Stimulated activated CD8-positive, alpha-beta memory T cell treated with anti-CD3 and anti-CD28 coated beads, Interleukin-7, amount 100 ng/mL, for 4 hours (primary cell): ENCODE results near the gene LRRC4C.

Experiments
- DNase-seq, 2 donors: peaks; one replicate each; pipeline ENCODE4 v3.0.0-alpha.2; 2020; ENCODE audit warnings: low read depth in 2 of 2

LRRC4C gene

DNA sequence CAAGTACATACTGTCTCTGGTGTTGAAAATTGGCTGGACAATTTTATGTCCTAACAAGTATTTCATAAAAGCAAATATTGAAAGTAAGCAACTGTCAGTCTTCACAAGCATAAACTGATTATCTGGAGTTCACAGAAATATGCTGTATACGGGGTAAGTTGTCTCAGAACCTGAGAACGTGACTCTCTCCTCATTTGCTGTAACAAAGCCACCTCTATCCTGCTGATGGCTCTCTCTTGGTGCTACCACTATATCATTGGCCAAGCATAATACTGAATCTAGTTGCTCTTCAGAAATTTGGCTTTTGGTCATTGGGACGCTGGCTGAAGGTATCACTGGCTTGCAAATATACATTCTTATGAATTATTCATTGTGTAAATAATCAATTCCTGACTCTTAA, 1078.0 kb downstream of the LRRC4C start:
- no peak for DNase-seq

DNA sequence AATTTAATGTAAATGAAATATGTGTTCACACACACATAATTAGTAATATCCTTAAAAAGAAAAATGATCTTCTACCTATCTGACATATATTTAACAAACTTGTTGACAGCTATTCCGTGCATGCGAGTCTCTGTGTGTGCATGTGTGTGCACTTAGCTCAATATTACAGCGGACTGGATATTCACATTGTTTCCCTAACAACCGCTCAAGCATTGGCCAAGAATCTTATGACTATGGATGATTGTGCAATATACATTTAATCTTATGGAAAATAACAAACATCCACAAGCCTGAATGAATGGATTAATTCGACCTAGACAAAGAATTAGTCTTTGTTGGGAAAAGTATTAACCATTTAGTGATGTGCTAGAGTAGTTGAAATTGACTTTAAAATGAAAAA, 1078.6 kb downstream of the LRRC4C start:
- no peak for DNase-seq

DNA sequence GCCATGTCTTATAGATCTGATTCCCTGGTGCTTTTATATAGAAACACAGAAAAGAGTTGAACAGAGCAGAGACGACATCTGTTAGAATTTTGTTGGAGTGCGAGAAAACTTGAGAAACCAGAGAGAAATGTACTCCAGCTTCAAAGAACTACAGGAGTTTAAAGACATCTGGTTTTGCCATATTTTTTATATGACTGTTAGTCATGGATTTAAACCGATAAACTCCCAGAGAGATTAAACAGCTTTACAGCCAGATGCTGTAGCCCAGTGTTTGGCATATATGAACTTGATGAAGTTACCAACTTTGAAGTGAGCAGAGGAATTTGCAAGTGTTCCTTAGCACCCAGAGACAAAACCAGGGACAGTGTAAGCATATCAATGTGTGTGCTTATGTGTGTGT, 1083.1 kb downstream of the LRRC4C start:
- DNase-seq: no peak

GRCh38 chr11:40370821-40371616, 1088.4 kb downstream of the LRRC4C start:
- no peak for DNase-seq

- DNase-seq: no peak
Measured at GRCh38 chr11:40360206-40360798, 1099.2 kb downstream of the LRRC4C start.

DNA sequence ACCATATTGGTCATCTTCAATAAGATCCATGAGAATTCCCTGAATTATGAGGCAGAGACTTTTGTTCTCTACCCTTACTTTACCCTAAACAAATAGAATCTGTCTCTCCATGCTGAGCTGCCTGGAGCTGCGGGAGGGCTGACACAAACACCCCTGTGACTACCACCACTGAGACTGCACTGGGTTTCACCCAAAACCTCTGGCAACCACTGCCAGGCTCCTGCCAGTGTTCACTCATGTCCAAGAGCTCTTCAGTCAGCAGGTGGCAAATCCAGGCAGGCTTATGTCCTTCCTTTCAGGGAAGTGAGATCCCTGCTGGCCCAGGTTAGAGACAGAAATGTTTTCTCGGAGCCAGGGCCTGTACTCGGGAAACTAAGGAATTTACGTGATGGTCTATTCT, 1105.3 kb downstream of the LRRC4C start:
- DNase-seq: no peak

DNA sequence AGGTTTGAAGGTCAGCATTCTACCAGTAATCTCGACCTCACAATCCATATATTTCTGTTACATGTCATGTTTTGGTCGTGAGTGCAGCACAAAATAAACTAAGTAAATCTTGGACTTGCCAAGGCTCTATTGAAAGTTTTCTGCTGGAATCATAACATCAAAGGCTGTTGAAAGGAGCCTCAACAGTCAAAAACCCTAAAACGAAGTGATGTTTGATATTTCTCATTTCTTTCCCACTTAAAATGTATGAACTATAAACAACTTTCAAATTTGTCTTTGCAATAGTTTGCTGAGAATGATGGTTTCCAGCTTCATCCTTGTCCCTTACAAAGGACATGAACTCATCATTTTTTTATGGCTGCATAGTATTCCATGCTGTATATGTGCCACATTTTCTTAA, 1118.5 kb downstream of the LRRC4C start:
- DNase-seq: no peak

- DNase-seq: no peak
Measured at GRCh38 chr11:40338739-40339138, 1120.7 kb downstream of the LRRC4C start.

GRCh38 chr11:40338062-40338461, 1121.4 kb downstream of the LRRC4C start:
- no peak for DNase-seq

DNA sequence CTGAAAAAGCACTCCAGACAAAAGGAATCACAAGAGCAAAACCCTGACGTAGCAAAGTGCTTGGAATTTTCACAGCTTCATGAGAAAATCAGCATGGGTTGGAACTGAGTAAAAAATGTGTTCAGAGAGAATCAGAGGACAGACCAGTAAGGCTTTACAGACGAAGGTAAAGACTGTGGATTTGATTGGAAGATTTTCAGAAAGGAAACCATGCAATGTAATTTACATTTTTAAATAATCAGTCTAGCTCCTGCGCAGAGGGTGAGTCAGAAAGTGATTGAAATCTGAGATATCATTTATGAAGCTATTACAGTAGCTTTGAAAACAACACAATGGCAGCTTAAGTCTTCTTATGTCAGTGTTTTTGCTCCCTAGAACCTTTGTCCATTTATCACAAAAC, 1122.3 kb downstream of the LRRC4C start:
- DNase-seq: no peak

DNA sequence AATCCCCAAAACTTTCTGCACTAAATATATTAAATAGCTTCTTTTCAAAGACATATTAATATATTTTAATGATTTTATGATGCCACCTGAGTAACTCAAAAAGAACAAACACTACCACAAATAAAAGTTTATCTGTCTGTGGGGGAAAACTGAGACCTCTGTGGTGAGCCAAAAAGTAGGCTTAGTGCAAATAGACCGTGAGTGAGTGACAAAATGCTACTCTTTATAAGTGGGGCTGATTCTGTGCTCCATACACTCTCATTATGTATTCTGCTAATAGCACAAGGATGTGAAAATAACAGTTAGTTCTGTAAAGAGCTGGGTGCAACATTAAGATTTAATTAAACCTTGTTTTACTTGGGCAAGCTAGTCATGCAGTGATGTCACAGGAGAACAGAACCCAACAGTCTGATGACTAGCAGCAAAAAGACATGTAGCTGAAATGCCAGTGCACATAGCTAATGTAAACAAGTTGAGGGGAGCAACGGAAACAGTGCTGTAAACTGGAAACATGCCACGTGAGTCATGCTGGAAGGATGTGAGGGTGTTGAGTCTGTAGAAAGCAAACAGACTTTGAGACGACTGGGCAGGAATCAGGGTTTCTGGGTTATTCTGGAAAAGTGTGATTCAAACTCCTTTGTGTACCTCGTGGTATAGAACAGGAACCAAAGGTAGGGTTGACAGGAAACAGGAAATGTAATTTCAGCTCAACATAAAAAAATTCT, 1130.4 kb downstream of the LRRC4C start:
- no peak for DNase-seq

DNA sequence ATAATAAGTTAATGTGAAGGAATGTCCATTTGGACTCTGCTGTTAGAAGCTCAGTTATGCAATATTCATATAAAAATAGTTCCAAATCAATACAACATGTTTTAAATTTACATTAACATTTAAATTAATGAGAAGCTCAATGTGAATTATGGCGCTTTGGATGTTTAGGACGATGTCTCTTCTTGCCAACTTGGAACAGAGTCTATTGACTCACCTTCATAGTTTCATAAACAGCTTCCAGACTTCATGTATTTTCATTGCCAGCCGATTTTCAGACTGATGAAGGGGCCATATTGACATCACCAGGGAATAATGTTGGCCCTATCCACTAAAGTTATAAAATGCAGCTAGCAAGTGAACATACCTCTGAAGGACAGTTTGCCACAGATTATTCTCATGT, 1136.2 kb downstream of the LRRC4C start:
- DNase-seq: no peak

DNA sequence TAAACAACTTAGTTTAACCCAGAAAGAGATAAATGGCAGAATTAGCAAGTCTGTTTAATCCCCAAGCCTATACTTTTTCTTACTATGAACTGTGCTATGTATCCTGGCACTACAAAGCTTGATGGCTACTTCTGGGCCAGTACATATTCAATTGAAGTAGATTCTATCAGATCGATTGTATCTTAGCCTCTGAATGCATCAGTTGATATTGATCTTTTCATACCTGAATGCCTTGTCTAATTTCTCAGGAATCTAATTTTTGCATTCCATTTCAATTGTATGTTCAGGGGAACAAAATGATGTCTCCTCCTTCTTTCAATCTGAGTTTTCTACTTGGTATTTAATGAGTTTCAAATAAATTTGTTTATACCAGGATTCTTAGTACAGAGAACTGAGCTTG, 1137.9 kb downstream of the LRRC4C start:
- no peak for DNase-seq

DNA sequence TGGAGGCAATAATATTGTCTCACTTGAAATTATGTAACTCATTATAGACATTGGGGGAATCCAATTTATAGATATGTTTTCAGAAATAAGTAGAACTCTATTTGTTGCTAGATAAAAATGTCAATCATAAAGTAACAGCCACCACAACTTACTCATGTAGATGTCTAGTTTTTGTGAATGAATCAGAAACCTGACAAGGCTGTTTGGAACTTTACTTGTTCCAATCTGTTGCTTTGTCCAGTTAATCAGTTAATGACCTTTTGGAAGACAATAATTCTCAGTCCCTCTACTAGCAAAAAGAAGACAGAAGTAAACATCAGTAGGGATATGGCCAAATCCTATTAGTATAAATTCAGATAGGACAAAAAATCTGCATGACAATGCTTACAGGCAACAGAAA, 1143.3 kb downstream of the LRRC4C start:
- no peak for DNase-seq

DNA sequence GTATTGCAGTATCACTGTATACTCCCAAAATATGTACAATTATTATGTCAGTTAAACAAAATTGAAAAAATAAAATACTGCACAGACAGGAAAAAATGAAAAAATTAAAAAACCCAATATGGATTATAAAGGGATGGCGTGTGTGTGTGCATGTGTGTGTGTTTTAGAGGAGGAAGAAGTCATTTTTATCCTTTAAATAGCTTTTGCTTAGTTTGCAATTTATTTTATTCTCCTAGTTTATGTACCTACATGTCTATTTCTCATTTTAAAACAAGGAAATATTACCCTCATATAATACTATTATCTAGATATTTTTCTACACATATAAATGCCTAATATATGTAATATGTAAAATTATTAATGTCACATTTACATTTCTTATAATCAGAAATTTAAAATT, 1144.3 kb downstream of the LRRC4C start:
- DNase-seq: no peak

- no peak for DNase-seq
Measured at GRCh38 chr11:40314327-40314726, 1145.1 kb downstream of the LRRC4C start.

DNA sequence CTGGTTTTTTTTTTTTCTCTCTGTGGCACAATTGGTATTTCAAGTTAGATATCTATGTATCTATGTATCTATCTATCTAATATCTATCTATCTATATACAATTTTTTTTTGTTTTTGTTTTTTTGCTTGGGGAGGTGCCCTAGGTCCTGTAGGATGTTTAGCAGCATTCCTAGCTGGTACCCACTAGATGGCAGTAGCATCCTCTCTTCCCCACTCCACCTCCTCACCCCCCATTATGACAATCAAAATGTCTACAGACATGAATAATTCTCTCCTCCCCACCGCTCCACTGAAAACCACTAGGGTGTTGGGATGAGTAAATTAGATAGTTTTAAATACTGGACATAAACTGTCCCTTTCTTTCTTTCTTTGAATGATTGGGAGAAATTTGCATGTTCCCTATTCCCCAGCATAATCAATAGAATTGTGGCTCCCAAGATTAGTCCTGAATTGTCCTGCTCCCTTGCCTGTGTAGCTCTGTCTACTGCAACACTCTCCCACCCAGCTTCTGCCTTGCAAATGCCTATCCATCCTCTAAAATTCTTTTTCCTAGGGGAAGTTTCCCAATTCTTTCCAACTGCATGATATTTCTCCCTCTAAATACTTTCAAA, 1152.4 kb downstream of the LRRC4C start:
- DNase-seq: no peak

DNA sequence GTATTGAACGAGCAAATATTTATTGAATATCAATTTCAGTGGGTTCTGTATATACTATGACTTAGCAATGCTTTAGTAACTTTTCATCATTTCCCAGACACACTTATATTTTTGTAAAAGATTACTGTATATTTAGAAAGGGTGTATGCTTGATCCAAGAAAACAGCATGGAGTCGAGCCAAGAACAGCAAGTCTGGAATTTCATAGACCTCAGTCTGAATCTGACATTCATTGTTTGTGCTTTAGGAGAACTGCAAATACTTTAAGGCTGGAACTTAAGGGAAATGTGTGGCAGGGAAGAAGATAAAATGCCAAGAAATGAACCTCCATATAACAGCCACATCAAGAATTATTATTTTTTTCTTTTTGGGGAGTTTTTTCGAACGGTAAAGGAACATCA, 1156.8 kb downstream of the LRRC4C start:
- DNase-seq: no peak

DNA sequence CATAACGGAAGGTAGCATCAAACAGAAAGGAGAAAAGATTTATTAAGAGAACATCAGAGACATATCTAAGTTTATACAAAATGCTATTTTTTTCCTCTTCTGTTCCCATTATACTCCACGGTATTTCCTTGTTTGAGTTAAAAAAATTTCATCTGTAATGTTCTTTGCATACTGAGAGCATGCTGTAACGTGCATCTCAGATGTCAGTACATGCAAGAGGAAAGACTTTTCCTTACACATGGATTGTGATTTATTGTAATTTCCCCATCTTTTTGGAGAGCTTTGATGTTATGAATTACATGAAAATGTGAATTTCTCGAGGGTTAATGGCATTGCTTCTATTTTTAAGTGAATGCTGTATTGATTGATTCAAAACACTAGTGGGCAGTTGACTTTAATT, 1164.0 kb downstream of the LRRC4C start:
- DNase-seq: no peak

- no peak for DNase-seq
Measured at GRCh38 chr11:40294741-40295140, 1164.7 kb downstream of the LRRC4C start.

DNA sequence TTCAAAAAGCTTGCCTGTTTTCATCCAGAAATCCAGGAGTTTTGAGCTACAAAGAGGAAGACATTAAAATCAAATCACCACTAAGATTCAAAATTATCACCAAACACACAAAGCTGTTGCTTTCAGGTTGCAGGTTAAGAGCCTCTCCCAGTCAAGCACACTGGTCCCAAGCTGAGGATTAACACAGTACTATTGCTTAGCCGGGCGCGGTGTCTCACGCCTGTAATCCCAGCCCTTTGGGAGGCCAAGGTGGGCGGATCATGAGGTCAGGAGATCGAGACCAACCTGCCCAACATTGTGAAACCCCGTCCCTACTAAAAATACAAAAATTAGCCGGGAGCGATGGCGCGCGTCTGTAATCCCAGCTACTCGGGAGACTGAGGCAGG, 1165.1 kb downstream of the LRRC4C start:
- no peak for DNase-seq

DNA sequence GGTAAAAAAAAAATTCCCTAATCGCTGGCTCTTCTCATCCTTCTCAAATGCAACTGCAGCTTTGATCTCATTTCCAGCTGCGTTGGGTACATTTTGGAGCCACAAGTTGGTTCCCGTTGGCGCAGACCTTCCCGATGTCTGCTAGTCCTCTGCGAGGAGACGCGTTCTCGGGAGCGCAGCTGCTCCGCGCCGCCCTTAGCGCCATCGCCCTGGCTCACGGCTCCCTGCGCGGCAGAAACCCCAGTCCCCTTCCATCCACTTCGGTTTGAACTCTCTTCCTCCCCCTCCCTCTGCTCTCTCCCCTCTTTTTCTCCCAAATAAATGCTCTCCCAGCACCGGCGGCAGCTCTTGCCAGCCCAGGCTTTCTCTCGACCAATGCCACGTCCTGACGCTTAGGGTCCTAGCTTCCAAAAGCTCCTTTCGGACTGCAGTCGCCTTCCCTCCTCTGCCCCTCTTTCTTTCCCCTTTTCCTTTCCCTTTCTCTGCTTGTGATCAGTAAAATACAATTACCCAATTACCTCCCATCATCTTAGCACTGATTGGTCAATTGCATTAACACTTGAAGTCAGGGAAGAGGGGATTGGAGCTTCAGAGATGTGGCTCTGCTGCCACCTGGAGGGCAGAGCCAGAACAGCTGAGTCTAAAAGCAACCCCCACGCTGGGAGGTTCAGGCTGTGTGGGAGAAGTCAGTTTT, 1165.7 kb downstream of the LRRC4C start:
- DNase-seq: no peak
